ENCODE data around the gene TSEN15.
"Not testable (repeated sequence)": the region's sequence is repeated elsewhere in the genome, so short reads cannot be mapped to it uniquely, and the experiment has no call there.

Gene TSEN15

DNA sequence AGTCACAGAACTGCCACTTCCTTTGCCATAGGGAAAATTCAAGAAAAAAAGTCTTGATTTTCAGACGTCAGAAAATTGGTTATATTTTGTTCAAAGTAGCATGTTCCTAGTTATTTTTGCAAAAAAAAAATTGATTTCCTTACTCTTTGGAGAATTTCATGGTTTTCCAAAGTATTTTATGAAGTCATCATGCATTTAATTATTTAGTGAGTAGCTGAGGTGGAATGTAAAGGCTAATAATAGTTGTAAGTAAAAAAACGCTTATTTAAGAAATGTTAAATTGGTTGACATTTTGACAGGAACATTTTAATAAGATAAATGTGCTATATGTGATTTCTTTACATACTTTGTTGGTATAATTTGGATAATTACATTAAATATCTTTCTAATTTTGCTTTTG lies 20.8 kb downstream of the TSEN15 start:
- Histone ChIP-seq H3K4me3 (ENCODE audit: low read length) (no peak overlapping the region), H3K36me3 (ENCODE audit: insufficient read depth, low read length) (peaks cover 11% of the 10 kb centered on the region), H3K27me3 (ENCODE audit: insufficient read depth, low read length) (no peaks in the 10 kb centered on the region), H3K9me3 (ENCODE audit: low read length) (no peaks in the 10 kb centered on the region), H3K4me1 (ENCODE audit: insufficient read depth, low read length) (peaks cover 14% of the 10 kb centered on the region), H2AFZ (ENCODE audit: low read depth, low read length) (no peak overlapping the region)

DNA sequence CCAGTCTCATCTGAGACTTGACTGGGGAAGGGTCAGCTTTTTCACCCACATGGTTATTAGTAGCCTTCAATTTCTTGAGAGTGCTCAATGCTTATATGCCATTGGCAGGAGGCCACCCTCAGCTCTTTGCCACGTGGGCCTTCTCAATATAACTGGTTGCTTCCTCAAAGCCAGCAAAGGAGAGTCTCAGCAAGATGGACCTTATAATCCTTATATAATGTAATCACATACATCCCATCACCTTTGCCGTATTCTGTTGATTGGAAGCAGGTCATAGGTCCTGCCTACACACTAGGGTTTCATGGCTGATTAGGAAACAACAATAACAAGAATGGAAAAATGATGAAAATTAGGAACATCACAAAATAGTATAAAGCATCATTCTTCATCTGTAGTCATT lies 22.9 kb downstream of the TSEN15 start:
- H2AFZ ChIP-seq (ENCODE audit: low read depth, low read length): no peak overlapping the region

DNA sequence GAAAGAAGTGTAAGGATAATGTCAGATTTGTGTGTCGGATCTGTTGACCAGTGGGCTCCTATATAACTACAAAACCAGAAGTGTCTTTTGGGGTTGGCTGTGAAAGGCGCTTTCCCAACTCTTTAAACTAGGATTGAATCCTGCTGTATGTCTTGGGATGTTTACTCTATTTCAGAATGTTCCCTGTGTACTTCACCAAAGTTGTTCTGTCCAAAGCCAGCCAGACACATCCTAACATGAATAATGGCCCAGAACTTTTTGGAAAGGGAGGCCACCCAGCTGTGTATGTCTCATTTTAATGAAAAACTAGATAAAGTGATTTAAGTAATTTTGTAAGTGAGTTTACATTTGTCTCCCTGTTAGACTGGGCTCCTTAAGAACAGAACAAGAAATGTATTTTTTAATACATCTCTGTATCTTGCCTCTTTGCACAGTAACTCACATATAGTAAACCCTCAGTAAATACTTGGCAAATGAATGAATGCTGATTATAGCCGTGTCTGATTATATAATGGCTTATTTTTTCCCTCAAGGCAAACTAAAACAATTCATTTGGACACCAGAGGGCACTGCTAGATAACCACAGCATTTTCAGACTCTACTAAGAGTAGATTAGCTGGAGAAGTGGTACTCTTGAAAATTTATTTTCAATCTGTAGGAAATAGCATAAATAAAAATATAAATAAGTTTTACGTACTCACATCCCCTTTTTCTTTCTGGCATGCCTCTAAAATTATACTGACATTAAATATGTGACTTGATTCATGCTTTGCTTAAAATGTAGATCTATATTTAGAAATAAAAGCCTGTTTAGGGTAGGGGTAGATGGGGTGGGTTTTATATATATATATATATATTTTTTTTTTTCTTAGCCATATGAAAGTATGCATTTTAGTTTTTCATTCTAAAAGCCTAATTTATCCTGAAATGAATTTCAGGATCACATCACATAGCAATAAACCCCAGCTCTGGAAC lies 23.8 kb downstream of the TSEN15 start:
- Histone ChIP-seq H3K27me3 (ENCODE audit: insufficient read depth, low read length) (no peaks in the 10 kb centered on the region), H3K36me3 (ENCODE audit: insufficient read depth, low read length) (peaks cover 9% of the 10 kb centered on the region), H3K9me3 (ENCODE audit: low read length) (no peaks in the 10 kb centered on the region), H3K4me1 (ENCODE audit: insufficient read depth, low read length) (no peaks in the 10 kb centered on the region), H3K4me3 (ENCODE audit: low read length) (no peak overlapping the region), H2AFZ (ENCODE audit: low read depth, low read length) (no peak overlapping the region)

More for the DNA sequence above, 22.9 kb downstream of the TSEN15 start:
- Histone ChIP-seq H3K4me1 (ENCODE audit: insufficient read depth, low read length) (no peaks in the 10 kb centered on the region), H3K36me3 (ENCODE audit: insufficient read depth, low read length) (peaks cover 11% of the 10 kb centered on the region), H3K4me3 (ENCODE audit: low read length) (no peak overlapping the region), H3K9me3 (ENCODE audit: low read length) (no peaks in the 10 kb centered on the region), H3K27me3 (ENCODE audit: insufficient read depth, low read length) (no peaks in the 10 kb centered on the region)

DNA sequence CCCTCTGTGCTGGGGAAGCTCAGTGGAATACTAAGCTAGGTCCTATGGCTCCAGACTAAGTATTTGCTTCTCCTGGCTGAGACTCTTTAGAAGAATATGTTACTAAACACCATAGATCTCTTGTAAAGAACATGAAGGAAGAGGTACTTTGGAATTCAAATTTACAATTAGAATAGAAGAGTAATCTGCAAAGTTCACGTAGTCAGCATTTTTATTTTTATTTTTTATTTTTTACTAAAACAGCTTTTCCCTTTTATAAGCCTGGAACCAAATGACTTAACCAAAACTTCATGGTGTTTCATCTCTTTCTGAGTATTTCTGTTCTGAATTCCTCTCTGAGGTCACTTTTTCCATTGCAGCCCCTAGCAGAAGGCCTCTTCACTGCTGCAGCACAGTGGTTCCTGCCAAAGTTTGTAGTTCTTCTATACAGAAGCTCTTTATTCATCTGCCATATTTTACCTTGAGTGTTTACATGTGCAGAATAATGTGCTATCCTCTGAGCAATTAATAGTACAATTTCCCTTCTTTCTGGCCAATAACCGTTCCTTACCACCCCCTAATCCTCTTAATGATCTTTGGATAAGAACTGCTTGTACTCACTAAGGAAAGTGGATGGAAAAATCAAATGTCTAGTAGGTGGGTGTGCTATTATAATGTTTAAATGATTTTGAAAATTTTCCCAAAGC lies 27.2 kb downstream of the TSEN15 start:
- Histone ChIP-seq H3K36me3 (ENCODE audit: insufficient read depth, low read length) (no peaks in the 10 kb centered on the region), H3K27me3 (ENCODE audit: insufficient read depth, low read length) (no peaks in the 10 kb centered on the region), H3K4me3 (ENCODE audit: low read length) (no peak overlapping the region), H2AFZ (ENCODE audit: low read depth, low read length) (no peak overlapping the region), H3K9me3 (ENCODE audit: low read length) (no peaks in the 10 kb centered on the region), H3K4me1 (ENCODE audit: insufficient read depth, low read length) (no peaks in the 10 kb centered on the region)

DNA sequence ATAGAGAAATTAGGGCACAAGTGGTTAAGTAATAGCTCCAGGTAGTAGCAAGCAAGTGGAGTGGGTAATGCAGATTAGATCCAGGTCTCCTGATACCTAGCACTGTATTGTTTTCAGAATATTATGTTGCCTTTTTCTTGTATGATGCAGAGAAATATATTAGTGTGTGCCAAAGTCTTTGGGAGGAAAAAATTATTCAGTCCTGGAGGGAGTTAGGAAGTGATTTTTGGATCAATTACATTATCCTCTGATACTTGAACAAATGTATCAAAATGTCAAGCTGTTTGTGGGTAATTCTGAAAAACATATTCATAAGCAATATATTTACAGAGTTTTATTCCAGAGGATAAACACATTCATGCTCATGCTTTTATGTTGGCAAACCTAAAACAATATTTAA lies 28.8 kb downstream of the TSEN15 start:
- no peaks in the 10 kb centered on the region for H3K9me3 ChIP-seq (ENCODE audit: low read length)
- H2AFZ ChIP-seq (ENCODE audit: low read depth, low read length): no peak overlapping the region
- H3K27me3 ChIP-seq (ENCODE audit: insufficient read depth, low read length): no peaks in the 10 kb centered on the region
- no peaks in the 10 kb centered on the region for H3K4me1 ChIP-seq (ENCODE audit: insufficient read depth, low read length)
- H3K36me3 ChIP-seq (ENCODE audit: insufficient read depth, low read length): no peaks in the 10 kb centered on the region
- no peak overlapping the region for H3K4me3 ChIP-seq (ENCODE audit: low read length)

DNA sequence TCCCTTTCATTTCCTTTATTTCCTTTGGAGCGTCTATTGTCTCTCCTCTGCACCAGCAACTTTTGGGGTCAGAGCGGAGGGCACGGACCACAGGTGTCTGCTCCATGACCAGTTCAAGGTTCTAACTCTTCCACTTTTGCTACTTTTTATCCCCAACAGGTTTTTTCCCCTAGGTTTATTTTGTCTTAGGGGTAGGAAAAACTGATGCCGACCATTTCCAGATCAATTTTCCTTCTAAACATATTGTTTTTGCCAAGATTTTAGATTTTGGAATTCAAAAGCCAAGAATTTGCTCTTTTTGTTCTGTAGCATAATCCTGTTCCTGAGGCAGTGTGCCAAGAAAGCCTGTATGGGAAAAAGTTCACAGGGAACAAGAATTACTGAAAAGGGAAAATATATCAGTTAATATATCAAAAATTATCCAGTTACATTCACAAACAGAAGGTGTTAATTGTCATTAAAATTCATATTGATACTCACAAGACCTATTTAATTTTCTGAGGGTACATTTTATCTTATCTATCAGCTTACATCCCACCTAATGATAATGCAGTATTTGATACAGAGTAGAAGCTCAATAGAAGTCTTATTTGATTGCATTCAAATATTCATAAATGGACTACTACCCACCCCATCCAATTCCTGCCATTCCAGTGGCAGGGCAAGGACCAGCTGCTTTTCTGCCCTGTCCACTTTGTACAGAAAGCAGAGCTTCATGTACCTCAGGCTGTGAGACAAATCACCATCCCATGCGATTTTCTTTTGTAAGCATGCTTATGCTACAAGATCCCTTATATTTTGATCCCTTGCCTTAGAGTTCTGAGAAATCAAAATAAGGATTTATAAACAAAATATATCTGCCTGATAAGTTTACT lies 31.2 kb downstream of the TSEN15 start:
- no peaks in the 10 kb centered on the region for H3K27me3 ChIP-seq (ENCODE audit: insufficient read depth, low read length)
- no peaks in the 10 kb centered on the region for H3K36me3 ChIP-seq (ENCODE audit: insufficient read depth, low read length)
- no peaks in the 10 kb centered on the region for H3K9me3 ChIP-seq (ENCODE audit: low read length)
- H3K4me1 ChIP-seq (ENCODE audit: insufficient read depth, low read length): no peaks in the 10 kb centered on the region
- H3K4me3 ChIP-seq (ENCODE audit: low read length): no peak overlapping the region
- H2AFZ ChIP-seq (ENCODE audit: low read depth, low read length): no peak overlapping the region

DNA sequence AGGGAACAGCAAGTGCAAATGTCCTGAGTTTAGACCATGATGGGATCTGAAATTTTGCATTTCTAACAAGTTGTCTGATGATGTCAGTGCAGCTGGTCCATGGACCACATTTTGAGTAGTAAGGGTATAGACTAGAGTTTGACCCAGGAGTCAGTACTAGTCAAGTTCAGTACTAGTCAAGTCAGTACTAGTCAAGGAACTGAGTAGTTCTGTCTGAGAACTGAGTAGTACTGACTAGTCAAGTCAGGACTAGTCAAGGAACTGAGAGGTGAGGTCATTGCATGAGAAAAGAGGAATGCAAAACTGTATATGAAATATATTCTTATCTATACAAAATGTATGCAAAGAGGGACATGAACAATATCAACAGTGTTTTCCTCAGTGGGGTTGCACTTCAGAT lies 34.1 kb downstream of the TSEN15 start:
- Histone ChIP-seq H3K9me3 (ENCODE audit: low read length) (no peaks in the 10 kb centered on the region), H3K27me3 (ENCODE audit: insufficient read depth, low read length) (no peaks in the 10 kb centered on the region), H3K4me3 (ENCODE audit: low read length) (no peak overlapping the region), H3K4me1 (ENCODE audit: insufficient read depth, low read length) (no peaks in the 10 kb centered on the region), H2AFZ (ENCODE audit: low read depth, low read length) (no peak overlapping the region), H3K36me3 (ENCODE audit: insufficient read depth, low read length) (no peaks in the 10 kb centered on the region)

DNA sequence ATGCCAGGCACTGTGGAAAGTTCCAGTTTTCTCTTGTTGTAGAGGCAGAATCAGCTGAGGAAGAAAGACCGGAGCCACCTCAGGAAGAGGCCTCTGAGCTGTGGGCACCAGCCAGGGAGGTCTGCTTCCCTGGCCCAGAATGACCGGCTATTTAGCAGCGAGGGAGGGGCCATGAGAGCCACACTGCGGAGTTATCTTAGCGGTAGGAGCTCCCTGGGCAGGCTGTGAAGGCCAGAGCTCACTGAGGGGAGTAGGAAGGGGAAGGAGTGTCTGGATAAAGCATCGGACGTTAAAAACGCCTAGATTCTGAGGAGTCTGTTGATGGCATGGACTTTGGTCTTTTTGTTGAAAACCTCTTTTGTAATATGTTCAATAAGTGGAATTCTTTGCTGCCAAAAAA lies 36.5 kb downstream of the TSEN15 start:
- H3K27me3 ChIP-seq (ENCODE audit: insufficient read depth, low read length): no peaks in the 10 kb centered on the region
- H3K4me1 ChIP-seq (ENCODE audit: insufficient read depth, low read length): peaks cover 6% of the 10 kb centered on the region
- H3K36me3 ChIP-seq (ENCODE audit: insufficient read depth, low read length): no peaks in the 10 kb centered on the region
- H3K9me3 ChIP-seq (ENCODE audit: low read length): no peaks in the 10 kb centered on the region
- no peak overlapping the region for H2AFZ ChIP-seq (ENCODE audit: low read depth, low read length)
- no peak overlapping the region for H3K4me3 ChIP-seq (ENCODE audit: low read length)

DNA sequence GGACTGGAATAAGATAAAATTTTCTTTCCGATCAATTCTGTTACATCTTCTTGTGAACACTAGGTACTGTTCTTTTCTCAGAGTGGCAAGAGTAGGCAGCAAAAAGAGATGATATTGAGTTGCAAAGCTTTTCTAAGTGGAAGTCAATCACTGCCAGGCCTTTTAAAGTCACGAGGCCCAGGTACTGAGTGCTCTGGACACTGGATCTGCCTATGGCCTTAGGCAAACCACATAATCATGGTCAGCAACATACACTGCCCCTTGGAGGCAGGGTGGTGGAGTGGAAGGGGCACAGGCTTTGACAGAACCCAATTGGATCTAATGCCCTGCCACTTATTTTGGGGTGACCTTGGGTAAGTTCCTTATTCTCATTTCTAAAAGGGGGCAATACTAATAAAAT lies 41.5 kb downstream of the TSEN15 start:
- H3K4me1 ChIP-seq (ENCODE audit: insufficient read depth, low read length): peaks cover 6% of the 10 kb centered on the region
- no peaks in the 10 kb centered on the region for H3K27me3 ChIP-seq (ENCODE audit: insufficient read depth, low read length)
- H3K36me3 ChIP-seq (ENCODE audit: insufficient read depth, low read length): no peaks in the 10 kb centered on the region
- H2AFZ ChIP-seq (ENCODE audit: low read depth, low read length): no peak overlapping the region
- no peaks in the 10 kb centered on the region for H3K9me3 ChIP-seq (ENCODE audit: low read length)
- no peak overlapping the region for H3K4me3 ChIP-seq (ENCODE audit: low read length)

DNA sequence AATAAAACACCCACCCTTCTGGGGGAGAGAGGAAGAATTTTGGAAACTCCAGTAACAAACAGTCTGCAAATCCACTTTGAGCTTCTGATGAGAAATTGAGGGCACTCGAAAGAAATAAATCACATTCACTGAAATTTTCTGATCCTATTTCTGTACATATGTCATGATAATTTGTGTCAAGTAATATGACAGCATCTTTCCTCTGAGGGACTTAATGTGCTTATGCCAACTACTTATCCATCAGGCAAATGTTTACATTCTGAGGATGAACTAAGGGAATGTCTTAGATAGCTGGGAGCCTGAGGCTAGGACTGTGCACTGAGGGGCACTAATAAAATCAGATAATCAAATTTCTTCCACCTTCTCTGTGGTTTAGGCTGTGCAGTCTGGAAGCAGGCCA lies 44.5 kb downstream of the TSEN15 start:
- Histone ChIP-seq H3K4me3 (ENCODE audit: low read length) (no peak overlapping the region), H2AFZ (ENCODE audit: low read depth, low read length) (no peak overlapping the region), H3K36me3 (ENCODE audit: insufficient read depth, low read length) (no peaks in the 10 kb centered on the region)

DNA sequence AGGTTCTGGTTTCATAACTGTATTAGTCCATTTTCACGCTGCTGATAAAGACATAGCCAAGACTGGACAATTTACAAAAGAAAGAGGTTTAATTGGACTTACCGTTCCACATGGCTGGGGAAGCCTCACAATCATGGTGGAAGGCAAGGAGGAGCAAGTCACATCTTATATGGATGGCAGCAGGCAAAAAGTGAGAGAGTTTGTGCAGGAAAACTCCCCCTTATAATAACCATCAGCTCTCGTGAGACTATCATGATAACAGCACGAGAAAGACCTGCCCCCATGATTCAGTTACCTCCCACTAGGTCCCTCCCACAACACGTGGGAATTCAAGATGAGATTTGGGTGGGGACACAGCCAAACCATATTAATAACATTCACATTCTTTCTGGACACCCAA lies 45.0 kb downstream of the TSEN15 start:
- not testable (repeated sequence) for H2AFZ ChIP-seq (ENCODE audit: low read depth, low read length); H3K36me3 ChIP-seq (ENCODE audit: insufficient read depth, low read length); H3K4me3 ChIP-seq (ENCODE audit: low read length); H3K9me3 ChIP-seq (ENCODE audit: low read length); H3K27me3 ChIP-seq (ENCODE audit: insufficient read depth, low read length); H3K4me1 ChIP-seq (ENCODE audit: insufficient read depth, low read length)

More for the DNA sequence above, 44.5 kb downstream of the TSEN15 start:
- H3K27me3 ChIP-seq (ENCODE audit: insufficient read depth, low read length): no peaks in the 10 kb centered on the region
- no peaks in the 10 kb centered on the region for H3K9me3 ChIP-seq (ENCODE audit: low read length)
- H3K4me1 ChIP-seq (ENCODE audit: insufficient read depth, low read length): peaks cover 6% of the 10 kb centered on the region

DNA sequence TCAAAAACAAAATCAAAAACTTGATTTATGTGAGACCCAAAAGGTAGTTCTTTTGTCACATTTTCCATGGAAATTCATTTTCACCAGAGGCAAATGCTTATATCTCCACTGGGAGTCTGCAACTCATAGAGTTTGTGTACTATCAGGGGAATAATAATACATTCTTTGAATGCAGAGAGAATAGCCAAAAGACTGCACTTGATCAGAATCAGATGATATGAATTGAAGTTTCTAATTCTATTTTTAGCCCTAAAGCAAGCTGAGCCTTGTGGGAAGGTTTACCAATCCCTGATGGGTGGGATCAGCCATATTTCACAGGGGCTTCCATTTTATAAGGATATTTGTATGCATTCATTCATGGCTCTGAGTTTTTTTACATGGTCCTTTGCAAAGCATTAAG lies 49.6 kb downstream of the TSEN15 start:
- Histone ChIP-seq H3K27me3 (ENCODE audit: insufficient read depth, low read length) (no peaks in the 10 kb centered on the region), H2AFZ (ENCODE audit: low read depth, low read length) (no peak overlapping the region), H3K4me3 (ENCODE audit: low read length) (no peak overlapping the region), H3K4me1 (ENCODE audit: insufficient read depth, low read length) (no peaks in the 10 kb centered on the region), H3K9me3 (ENCODE audit: low read length) (no peaks in the 10 kb centered on the region), H3K36me3 (ENCODE audit: insufficient read depth, low read length) (no peaks in the 10 kb centered on the region)

DNA sequence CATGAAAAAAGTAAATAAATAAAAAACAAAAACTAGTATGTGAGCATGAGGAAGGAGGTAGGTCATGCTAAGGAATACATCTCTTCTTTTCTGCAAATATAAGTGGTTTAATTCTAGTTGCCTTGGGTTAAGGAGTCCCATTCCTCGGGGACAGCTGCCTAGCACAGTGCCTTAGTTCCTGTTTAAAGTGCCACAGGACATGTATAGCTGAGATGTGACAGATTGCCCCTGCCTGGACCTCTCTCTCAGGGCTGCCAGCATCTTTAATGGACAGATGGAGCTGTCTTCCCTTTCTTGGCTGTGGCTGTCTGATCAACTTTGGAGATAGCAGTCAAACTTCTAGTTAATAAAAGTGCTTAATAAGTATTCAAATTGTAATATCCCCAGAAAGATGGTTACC lies 50.0 kb downstream of the TSEN15 start:
- no peak overlapping the region for H2AFZ ChIP-seq (ENCODE audit: low read depth, low read length)
- H3K27me3 ChIP-seq (ENCODE audit: insufficient read depth, low read length): no peaks in the 10 kb centered on the region
- no peak overlapping the region for H3K4me3 ChIP-seq (ENCODE audit: low read length)
- H3K4me1 ChIP-seq (ENCODE audit: insufficient read depth, low read length): no peaks in the 10 kb centered on the region
- no peaks in the 10 kb centered on the region for H3K36me3 ChIP-seq (ENCODE audit: insufficient read depth, low read length)
- H3K9me3 ChIP-seq (ENCODE audit: low read length): no peaks in the 10 kb centered on the region
